HG03575 (cell line): ENCODE measurements around the gene ZSCAN26.

Experiments used
- ATAC-seq: cut with Tn5 transposase; IDR thresholded peaks from one replicate; pipeline ENCODE4 v1.9.1; 2021; ENCODE audit not compliant: unreplicated experiment, insufficient number of reproducible peaks, low FRiP score; ENCODE audit errors: extremely low read depth

The ZSCAN26 gene

DNA sequence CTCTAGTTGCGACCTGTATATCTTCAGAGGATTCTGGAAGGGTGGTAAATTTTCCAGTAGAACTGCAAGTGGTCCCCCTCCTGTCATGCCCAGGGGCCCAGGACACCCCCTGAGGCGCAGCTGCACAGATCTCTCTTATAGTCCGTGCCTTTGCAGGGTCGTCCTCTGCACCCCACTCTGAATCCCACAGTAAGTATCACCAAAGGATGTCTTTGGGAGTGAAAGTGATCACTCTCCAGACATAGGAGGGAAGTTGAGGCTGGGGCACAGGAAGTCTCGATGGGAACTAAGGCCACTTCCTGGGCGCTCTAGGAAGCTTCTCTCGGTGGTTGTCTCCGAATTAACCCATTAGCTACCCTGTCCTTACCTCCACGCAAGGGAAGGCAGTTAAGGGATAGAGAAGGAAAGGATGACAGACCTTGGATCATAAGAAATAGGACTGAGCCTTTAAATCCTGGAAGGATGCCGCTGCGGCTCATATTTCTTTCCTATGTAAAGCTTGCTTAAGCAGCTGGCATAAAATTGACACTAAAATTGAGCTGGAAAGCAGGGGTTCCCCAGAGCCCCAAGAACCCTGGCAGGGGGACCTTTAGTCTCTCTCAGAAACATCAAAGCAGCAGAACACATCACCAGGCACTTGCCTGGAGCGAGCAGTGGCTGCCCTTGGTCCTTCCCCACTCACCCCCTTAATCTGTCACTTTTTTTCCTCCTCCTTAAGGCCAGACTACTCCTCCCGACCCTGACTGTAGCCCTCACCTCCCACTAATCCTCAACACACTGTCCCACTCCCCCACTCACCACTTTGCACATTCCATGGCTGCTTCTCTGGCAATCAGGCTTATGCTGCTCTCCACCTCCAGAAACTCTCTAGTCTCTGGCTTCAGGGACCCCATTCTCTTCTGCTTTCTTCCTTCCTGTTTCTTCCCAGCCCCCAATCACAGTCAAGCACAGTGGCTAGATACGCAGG is 14.7 kb upstream of the ZSCAN26 start, which contains the start of gene ZKSCAN4:
TSS of gene ZKSCAN4 (minus strand) at position 261 of the 967 bp plus-strand sequence. CDS start 289 bp downstream, outside the sequence.
- no peak for ATAC-seq

DNA sequence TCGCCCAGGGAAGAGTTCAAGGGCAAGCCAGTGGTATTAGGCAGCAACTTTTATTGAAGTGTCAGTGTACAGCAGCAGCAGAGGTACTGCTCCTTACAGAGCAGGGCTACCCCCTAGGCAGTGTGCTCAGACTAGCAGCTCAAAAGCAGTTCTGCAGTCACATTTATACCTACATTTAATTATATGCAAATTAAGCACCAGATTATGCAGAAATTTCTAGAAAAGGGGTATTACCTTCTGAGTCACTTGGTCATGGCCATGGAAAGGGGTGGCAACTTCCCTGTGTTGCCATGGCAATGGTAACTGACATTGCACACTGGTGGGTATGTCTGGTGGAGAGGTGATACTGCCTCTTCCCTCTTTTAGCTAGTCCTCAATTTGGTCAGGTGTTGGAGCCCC is 12.8 kb upstream of the ZSCAN26 start:
- no peak for ATAC-seq

DNA sequence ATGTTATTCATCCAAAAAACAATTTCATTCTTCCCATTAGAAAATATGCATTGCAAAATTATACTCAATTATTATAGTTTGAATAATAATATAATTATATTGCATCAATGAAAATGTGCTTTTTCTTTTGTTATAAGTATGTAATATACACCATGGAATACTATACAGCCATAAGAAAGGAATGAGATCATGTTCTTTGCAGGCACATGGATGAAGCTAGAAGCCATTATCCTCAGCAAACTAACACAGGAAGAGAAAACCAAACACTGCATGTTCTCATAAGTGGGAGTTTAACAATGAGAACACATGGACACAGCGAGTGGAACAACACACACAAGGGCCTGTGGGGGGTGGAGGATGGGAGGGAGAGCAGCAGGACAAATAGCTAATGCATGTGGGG is 9.9 kb upstream of the ZSCAN26 start:
- no peak for ATAC-seq

DNA sequence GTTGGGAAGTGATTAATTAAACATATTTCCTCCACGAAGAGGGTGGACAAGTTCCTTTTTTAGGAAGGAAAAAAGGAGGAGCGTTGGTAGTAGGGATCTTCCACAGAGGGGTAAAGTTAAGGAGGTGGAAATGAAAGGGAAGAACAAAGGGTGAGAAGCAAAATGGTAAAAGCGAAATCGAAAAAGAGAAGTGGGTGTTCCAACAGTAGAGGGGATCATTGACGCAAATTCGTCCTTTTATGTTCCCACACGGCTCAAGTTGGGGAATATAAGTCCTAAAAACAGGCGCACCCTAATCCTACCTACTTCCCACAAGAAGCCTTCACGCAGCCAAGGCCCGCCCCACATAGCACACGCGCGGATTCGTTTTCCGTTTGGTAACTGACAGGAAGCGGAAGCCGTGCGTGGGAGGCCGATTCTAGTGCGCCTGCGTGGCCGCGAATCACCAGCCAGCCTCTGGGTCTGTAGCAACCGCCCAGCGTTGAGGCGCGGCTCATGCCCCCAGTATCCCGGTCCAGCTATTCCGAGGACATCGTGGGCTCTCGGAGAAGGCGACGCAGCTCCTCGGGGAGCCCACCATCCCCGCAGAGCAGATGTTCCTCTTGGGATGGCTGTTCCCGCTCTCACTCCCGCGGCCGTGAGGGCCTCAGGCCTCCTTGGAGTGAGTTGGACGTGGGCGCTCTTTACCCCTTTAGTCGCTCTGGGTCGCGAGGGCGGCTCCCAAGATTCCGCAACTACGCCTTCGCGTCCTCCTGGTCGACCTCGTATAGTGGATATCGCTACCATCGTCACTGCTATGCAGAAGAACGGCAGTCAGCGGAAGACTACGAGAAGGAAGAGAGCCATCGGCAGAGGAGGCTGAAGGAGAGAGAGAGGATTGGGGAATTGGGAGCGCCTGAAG is 7.8 kb upstream of the ZSCAN26 start, which contains the start of gene NKAPL:
TSS of gene NKAPL (plus strand) at position 421 of the 901 bp plus-strand sequence. CDS start at position 496, 75 bp downstream.
- no peak for ATAC-seq

DNA sequence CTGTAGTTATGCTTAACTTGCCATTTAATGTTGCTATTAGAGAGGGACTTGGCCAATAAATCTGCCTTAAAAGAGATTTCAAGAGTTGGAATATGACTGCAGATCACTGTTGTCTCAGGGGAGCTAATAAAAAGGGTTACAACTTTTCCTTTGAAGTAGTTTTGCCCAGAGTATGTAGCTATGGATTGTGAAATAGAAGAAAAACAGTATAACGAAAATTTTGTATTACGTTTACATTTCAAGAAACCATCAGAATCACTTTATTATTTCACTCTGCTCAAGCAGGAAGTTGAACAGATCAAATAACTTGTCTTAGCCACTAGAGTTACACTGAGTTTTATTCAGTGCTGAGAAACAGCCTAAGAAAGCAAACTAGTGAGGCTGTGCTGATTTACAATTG is 3.0 kb upstream of the ZSCAN26 start:
- ATAC-seq, result no peak

DNA sequence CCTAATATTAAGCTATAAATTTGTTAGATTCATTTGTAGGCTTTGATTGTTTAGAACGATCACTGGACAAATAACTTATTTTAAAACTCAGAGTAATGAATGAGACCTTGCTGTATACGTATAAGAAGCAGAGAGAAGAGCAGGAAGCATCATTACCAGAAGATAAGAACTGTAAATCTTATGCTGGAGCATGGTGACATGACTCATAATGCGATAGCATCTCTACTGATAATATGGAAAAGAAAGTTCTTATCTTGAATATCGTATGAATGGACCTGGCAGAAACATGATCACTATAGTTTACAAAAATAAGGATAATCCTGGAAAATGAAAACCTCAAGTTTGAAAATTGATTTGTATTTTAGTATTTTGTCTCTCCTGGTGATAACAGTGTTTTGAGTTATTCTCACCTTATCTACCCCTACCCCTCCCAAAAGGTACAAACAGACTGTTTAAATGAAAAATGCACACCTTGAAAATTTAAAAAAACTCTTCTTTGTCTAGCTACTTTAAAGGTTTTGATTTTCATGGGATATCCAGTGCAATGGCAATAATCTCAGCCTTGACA is 2.0 kb upstream of the ZSCAN26 start:
- no peak for ATAC-seq

DNA sequence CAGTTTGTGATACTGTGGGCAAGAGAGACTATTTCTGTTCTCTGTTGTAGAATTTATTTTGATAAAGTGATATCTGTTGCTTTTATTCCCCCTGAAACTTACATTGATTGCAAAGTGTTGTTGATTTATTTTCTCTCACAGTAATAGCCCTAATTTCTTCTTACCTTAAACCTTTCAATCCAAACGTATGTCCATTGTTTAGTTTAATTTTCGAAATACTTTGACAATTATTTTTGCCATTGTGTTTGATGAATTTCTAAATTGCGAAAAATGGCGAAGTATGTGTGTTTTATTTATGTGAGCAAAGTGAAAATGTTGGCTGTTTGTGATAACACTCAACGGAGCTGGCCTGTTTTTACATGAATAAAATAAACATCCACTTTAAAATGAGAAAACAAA is 381 bp upstream of the ZSCAN26 start:
- no peak for ATAC-seq

DNA sequence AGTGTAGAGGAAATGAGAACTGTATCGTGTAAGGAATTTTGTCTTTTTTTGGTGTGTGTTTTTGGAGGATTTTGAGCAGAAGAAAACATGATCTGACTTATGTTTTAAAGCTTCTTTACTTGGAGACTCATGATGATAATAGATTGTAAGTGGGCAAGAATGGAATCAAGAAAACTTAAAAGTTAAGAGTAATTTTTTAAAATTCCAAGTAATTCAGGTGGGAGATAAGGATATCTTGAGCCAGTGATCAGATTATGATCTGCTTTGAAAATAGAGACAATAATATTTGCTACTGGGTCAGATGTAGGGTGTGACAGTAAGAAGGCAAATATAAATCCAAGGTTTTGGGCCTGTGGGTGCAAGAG is 734 bp downstream of the ZSCAN26 start:
- no peak for ATAC-seq

DNA sequence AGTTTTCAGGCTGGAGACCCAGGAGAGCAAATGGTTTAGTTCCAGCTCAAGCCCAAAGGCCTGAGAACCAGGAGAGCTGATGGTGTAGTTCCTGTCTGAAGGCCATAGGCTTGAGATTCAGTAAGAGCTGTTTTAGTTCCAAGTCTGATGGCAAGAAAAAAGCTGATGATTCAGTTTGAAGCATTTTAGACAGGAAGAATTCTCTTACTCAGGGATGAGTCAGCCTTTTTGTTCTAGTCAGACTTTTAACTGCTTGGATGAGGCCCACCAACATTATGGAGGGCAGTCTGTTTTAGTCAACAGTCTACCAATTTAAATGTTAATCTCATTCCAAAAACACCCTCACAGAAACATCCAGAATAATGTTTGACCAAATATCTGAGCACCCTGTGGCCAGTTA is 2.5 kb downstream of the ZSCAN26 start:
- no peak for ATAC-seq

DNA sequence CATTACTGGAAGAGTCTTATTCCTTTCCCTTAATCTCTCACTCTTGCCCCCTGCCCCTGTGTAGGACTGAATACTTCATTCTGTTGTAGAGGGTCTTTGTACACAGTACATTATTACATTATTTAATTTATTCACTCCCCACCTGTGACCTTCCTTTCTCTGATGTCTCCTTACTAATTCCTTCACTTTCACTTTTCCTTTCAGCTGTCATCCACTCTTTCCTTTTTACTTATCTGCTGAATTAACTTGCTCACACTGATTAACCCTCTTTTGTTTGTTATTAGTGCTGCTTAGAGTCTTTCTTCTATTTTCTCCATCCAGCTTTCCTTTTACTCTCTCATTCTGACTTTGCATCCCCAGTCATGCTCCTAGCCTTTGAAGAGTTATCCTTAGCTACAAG is 7.9 kb downstream of the ZSCAN26 start:
- ATAC-seq, result no peak

DNA sequence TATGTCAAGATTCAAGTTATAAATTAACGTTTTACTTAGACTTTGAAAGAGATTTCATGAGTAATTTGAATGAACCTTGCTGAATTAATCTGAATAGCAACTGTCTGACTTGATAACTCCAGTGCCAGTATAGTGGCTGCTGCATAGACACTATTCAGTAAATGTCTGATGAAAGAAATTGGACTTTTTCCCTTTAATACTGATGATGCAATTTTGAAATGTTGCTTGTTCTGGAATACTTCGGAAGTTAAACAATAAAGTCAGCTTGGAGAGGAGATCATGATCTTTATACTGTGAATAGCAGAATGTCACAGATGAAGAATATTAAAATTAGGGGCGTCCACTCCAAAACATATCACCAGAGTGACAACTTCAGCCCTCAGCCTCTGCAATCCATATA is 10.8 kb downstream of the ZSCAN26 start:
- no peak for ATAC-seq

DNA sequence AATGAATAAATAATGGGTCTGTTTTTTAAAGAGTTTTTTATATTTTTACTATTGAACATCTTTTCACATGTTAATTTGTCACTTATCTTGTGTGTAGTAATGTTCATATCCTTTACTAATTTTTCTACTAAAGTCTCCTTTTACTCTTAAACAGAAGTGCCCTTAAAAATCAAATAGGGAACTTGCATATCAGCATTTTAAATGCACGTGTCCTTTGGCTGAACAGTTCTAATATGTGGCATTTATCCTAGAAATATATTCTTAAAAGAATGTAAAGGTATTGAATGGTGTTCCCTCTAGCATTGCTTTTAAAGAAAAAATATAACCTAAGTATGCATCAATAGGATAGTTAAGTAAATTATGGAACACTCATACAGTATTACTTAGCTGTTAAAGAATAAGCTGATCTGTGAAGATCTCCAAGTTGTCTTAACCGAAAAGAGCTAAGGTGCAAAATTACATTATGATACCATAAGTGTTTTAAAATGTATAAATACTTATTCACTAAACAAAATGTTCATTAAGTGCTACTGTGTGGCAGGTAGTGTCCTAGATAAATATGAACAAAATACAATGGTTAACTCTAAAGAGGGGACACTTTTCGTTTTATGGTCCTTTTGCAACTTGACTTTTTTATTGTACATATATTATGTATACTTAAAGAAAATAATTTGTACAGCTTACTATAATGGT is 13.8 kb downstream of the ZSCAN26 start:
- no peak for ATAC-seq

DNA sequence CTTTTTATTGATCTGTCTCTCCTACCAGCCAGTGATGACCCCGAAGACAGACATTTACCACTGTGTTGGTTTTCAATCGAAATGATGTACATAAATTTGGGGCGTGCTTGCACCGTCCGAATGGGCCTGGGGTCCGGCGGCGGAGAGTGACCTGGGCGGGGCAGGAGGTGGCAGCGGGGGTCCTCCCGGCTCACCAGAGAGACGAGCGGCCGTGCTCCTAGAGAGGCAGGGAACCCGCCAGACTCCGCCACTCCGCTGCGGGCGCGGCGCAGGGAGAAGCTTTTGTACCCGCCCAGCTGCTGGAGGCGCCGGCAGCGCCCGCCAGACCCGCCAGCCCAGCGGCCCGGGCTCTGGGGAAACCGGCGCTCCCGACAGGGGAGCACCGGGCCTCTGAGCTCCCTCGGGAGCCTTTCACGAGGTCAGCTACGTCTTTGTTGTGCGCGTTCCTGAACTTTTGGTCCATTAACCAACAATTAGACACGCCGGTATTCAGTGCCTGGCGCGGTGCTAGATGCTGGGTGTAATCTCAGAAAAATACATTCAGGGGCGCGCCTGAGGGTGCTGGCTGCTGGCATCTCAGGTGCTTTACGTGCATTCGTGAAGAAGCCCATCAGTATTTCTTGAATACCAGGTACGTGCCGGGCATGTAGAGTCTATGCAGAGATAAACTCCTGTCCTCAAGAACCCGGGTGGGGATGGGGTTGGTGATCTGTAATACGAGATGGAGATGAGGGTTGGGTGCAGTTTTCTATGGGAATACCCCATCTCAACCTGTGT is 14.5 kb downstream of the ZSCAN26 start, which contains the start of gene PGBD1:
TSS of gene PGBD1 (plus strand) at position 285 of the 777 bp plus-strand sequence. CDS start 2,242 bp downstream, outside the sequence.
- ATAC-seq, result no peak

DNA sequence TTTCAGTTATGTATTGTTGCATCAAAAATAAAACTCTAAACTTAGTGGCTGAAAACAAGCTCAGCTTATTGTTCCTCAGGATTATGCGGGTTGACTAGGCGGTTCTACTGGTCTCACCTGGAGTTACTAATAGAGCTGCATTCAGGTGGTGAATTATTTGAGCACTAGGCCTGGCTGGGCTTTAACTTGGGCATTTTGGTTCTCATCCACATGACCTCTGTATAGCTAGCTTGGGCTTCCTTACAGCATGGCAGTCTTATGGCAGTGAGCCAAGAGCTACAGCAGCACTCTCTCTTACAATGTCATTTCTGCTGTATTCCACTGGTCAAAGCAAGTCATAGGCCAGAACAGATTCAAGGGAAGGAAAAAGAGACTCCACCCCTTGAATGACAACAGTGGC is 16.0 kb downstream of the ZSCAN26 start:
- no peak for ATAC-seq

DNA sequence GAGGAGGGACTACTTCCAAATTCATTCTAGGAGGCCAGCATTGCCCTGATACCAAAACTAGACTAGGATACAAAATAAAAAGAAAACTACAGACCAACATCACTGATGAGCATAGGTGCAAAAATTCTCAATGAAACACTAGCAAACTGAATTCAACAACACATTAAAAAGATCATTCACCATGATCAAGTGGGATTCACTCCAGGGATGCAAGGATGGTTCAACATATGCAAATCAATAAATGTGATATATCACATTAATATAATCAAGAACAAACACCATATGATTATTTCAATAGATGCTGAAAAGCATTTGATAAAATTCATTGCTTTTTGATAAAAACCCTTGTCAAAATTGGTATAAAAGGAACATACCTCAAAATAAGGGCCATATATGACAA is 24.6 kb downstream of the ZSCAN26 start:
- ATAC-seq, result no peak

DNA sequence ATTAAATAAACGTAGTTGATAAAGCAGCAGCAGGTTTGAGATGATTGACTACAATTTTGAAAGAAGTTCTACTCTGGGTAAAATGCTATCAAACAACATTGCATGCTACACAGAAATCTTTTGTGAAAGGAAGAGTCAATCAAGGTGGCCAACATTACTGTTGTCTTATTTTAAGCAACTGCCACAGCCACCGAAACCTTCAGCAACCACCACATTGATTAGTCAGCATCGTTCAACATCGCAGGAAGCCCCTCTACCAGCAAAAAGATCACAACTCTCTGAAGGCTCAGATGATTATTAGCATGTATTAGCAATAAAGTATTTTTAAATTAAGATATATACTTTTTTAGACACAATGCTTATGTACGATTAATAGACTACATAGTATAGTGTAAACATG is 28.4 kb downstream of the ZSCAN26 start:
- no peak for ATAC-seq

DNA sequence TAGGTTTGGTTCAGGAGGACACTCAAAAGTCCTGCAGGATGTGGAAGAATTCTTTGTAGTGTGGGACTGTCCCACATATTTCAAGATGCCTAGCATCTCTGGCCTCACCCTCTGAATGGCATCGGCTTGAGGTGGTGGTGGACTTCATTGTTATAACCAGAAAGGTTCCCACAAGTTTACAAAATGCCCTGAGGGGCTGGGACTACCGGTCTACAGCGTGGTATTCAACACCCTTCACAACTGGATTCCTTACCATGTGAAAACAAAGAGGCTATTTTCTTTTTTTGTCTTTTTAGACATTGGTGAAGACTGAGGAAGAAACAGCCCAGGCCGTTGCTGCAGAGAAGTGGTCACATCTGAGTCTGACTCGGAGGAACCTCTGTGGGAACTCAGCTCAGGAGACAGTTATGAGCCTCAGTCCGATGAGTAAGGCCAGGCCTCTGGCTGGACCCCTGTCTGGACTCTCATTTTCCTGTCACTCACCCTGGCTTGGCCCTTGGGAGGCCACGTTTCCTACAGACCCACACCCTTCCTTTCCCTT is 29.6 kb downstream of the ZSCAN26 start:
- no peak for ATAC-seq

DNA sequence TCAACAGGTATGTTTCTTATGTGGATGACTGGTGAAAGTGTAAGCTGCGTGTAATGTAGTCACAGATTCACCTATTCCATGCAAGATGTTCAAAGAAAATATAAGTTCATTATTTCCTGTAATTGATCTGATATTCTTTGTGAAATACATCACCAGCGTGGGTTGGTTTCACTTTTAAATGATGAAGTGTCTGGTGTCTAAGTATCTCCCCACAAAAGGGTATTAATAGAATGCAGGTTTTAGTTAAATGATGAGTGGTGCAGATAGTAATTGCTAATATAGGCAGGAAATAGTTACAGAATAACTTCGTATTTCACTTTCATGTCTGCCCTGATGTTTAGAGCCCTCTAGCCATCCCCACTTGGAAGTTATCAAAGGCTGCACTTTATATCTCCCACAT is 36.6 kb downstream of the ZSCAN26 start:
- no peak for ATAC-seq
